Thyroid gland (tissue), 4 donors: Measurements from ENCODE around the gene AFAP1.

Source experiments
- POLR2A ChIP-seq, 2 donors: fragments of 450-650 bp; IDR thresholded peaks; one replicate each; pipeline ENCODE4 v1.6.1; 2017; ENCODE audit warnings: antibody characterized with exemption in 2 of 2, mild to moderate bottlenecking in 2 of 2, moderate library complexity in 1 of 2
- TF ChIP-seq, protein P1 (sequence below), 6 experiments: fragments of 200-600 bp in 3 of 6; fragments of 450-650 bp in 3 of 6; sonication (generic) in 3 of 6; IDR thresholded peaks; one replicate each; pipeline ENCODE4 v1.5.1; 2016 to 2019; ENCODE audit warnings: antibody characterized with exemption in 6 of 6, mild to moderate bottlenecking in 2 of 6, inconsistent platforms in 1 of 6, moderate library complexity in 1 of 6

DNA sequence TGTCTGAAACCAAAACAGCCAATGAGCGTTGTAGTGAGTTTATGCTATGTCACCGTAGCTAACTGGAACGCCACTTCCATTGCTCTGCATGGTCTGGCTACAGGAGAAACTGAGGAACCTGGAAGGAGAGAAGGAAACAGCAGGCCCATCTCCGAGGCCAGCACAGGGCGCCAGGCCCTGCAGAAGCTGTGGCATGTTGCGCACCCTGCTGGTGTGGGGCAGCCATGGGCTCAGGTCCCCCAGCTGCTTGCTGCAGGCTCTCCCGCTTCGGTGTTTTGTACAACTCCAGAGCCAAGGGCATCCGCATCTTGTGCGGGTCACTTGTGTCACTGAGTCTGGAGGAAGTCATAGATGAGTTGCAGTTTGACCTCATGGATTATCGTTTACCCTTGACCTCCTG lies 89.2 kb downstream of the AFAP1 start:
- TF ChIP-seq, protein P1, sequence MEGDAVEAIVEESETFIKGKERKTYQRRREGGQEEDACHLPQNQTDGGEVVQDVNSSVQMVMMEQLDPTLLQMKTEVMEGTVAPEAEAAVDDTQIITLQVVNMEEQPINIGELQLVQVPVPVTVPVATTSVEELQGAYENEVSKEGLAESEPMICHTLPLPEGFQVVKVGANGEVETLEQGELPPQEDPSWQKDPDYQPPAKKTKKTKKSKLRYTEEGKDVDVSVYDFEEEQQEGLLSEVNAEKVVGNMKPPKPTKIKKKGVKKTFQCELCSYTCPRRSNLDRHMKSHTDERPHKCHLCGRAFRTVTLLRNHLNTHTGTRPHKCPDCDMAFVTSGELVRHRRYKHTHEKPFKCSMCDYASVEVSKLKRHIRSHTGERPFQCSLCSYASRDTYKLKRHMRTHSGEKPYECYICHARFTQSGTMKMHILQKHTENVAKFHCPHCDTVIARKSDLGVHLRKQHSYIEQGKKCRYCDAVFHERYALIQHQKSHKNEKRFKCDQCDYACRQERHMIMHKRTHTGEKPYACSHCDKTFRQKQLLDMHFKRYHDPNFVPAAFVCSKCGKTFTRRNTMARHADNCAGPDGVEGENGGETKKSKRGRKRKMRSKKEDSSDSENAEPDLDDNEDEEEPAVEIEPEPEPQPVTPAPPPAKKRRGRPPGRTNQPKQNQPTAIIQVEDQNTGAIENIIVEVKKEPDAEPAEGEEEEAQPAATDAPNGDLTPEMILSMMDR (IDR thresholded peaks at IDR 0.05): no peak
- no peak for TF ChIP-seq POLR2A (IDR thresholded peaks at IDR 0.05)
